22Rv1 (cell line): ENCODE measurements around the gene LUZP1.

ENCODE experiments used
- H3K27ac ChIP-seq: fragments of 450-650 bp; 2 replicates; pipeline ENCODE4 v1.5.1; 2017
- ZFX ChIP-seq: fragments of 450-650 bp; IDR thresholded peaks from 2 replicates; pipeline ENCODE4 v1.6.1; 2017; ENCODE audit warnings: antibody characterized with exemption, borderline replicate concordance
- TF ChIP-seq, protein P1 (sequence below): fragments of 450-650 bp; IDR thresholded peaks from 2 replicates; pipeline ENCODE4 v1.5.1; 2017; ENCODE audit warnings: mild to moderate bottlenecking

The LUZP1 gene

DNA sequence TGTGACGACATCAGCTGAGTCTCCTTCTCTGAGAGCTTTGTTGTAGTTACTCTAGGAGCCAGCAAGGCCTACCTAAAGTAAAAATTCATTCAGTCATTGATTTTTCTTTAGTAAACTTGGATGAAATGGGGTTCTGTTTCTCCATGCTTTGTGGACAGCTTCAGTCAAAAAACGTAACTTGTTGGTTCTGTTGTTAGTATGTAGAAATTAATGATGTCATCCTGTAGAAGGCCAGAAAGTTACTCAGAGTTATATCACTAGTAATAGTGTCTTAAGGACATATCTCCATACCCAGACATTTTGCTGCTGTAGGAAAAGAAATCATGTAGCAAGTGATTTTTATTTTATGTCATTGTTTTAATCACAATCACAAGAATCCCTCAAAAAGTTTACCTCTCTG lies 106.4 kb downstream of the LUZP1 start:
- no peak overlapping the region for H3K27ac ChIP-seq
- no peak for TF ChIP-seq ZFX
- TF ChIP-seq, protein P1, sequence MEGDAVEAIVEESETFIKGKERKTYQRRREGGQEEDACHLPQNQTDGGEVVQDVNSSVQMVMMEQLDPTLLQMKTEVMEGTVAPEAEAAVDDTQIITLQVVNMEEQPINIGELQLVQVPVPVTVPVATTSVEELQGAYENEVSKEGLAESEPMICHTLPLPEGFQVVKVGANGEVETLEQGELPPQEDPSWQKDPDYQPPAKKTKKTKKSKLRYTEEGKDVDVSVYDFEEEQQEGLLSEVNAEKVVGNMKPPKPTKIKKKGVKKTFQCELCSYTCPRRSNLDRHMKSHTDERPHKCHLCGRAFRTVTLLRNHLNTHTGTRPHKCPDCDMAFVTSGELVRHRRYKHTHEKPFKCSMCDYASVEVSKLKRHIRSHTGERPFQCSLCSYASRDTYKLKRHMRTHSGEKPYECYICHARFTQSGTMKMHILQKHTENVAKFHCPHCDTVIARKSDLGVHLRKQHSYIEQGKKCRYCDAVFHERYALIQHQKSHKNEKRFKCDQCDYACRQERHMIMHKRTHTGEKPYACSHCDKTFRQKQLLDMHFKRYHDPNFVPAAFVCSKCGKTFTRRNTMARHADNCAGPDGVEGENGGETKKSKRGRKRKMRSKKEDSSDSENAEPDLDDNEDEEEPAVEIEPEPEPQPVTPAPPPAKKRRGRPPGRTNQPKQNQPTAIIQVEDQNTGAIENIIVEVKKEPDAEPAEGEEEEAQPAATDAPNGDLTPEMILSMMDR, result no peak

DNA sequence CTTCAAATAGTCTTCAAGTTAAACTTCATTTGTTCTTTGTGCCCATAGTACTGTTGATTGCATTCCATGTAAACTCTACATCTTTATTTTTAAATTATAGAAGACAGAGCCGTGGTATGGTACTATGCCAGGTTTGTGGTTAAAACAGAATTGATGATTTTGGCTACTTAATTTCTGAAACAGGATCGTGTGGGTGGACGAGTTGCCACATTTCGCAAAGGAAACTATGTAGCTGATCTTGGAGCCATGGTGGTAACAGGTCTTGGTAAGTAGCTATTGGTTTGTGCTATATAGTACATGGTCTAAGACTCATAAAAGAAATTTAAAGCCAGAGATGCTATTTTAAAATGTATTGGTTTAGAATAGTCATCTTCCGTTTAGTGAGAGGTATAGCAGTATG lies 111.4 kb downstream of the LUZP1 start:
- no peak overlapping the region for H3K27ac ChIP-seq
- TF ChIP-seq, protein P1, result no peak
- TF ChIP-seq ZFX, result no peak

DNA sequence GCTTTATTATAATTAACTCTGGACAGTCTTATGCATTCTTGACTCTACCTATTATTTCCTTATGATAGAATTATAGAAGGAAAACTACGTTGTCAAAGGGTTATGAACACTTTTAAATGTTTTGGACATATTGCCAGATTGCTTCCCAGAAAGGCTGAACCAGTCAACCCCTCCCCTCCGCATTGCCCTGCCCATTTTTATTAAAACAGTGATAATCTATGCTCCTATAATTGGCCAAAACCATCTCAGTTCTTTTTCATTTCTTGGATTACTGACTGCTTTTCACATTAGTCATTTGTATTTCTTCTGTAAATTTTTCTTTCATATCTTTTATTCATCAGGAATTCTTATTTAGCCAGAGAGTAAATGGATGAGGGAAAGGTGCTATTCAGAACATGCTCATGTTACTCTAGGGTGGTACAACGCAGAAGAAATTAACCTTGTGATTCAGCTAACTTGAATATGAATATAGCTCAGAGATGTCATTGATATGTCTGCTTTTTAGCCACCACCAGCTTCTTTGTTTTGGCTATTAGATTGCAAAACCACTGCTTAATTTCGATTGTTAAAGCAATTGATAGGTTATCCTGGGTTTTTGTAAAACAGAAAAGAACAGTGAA lies 117.3 kb downstream of the LUZP1 start:
- H3K27ac ChIP-seq, result no peak overlapping the region
- TF ChIP-seq ZFX, result no peak
- TF ChIP-seq, protein P1, result no peak

DNA sequence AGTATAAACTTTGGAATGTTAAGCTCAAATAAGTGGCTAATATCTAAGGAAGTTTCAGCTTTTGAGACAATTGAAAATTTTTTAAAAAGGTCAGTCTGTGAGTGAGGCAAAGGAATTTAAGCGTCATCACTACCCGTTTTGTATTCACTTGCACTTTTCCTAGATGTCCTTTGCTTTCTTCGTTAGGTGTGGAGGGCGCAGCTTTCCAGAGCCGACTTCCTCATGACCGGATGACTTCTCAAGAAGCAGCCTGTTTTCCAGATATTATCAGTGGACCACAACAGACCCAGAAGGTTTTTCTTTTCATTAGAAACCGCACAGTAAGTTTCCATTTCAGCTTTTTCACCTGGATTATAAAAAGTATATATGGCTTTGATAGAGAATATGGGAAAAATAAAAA lies 118.5 kb downstream of the LUZP1 start:
- TF ChIP-seq, protein P1, result no peak
- no peak overlapping the region for H3K27ac ChIP-seq

DNA sequence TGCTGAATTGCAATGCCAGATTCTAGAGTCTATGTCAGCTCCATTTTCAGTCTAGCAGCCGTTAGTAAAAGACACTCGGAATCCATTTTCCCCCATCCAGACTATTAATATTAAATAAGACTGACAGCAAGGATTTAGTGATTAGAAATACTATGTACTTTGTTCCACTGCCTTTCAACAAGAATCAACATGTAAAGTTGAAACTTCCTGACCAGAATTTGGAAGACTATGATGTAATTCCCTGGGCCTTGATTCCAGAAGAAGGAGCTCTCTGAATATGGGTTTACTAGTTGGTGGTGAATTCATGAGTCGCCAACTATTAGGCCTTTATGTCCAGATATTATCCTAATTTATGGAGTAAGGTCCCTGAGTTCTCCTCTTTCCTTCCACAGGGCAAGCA lies 124.6 kb downstream of the LUZP1 start:
- no peak for TF ChIP-seq ZFX
- no peak overlapping the region for H3K27ac ChIP-seq

DNA sequence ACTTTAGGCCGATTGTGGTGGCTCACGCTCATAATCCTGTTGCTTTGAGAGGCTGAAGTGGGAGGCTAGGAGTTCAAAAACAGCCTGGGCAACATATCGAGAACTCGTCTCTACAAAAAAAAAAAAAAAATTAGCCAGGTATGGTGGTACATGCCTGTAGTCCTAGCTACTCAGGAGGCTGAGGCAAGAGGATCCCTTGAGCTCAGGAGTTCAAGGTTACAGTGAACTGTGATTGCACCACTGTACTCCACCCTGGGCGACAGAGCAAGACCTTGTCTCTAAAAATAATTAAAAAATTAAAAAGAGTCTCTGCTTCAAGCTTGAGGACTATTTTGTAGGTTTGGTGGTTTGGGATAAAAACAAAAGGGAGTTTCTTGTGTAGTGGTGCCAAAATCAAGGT lies 128.1 kb downstream of the LUZP1 start:
- H3K27ac ChIP-seq, result no peak overlapping the region

DNA sequence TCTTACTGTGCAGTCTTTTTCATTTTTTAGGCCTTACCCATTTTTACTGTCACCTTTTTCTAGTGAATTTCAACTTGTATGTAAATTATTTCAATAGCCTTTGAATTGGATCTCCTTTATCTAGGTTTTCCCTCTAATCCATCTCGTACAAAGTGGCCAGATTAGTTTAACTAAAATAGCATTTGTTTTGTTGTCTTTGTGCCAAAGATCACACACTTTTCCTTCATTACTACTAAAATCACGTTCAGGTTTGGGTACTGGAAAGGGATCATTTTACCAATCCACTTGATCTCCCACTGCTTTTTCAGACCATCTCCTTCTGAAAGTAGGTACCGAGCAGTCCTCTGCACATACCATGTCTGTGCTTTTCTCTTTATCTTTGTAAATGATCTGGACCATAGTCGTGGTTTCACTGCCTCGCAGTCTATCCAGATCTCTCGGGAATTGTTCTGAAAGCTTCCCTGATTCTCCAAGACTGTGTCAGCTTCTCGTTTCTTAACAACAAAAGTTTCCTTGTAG lies 129.3 kb downstream of the LUZP1 start:
- TF ChIP-seq, protein P1, result no peak
- TF ChIP-seq ZFX, result no peak
- no peak overlapping the region for H3K27ac ChIP-seq

More for the DNA sequence above, 128.1 kb downstream of the LUZP1 start:
- no peak for TF ChIP-seq ZFX
- TF ChIP-seq, protein P1, result no peak
